ENCODE results near the gene PDZK1. TPM values are rescaled to one million over a fixed set of nuclear protein-coding genes. Genes with fewer than 3 reads are reported as not detected.
"Not testable (repeated sequence)": the region's sequence is repeated elsewhere in the genome, so short reads cannot be mapped to it uniquely, and the experiment has no call there.

Gene PDZK1
- total and polyA plus RNA-seq, 10 donors, result 0.26 to 0.63 (median 0.37) TPM; not detected in 4

DNA sequence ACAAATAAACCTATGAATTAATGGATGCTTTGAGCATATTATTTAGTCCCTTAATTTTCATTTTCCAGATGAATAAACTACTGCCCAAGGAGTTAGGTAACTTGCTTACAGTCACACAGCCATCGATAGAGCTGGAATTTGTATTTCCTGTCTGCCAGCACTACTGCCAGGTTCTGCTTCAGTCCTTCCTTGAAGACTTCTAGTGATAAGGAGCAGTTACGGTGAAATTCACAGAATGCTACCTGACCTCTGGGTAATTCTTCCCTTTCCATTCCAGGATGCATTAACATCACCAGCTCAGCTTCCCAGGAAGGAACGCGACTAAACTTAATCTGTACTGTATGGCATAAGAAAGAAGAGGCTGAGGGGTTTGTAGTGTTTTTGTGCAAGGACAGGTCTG lies 23.3 kb upstream of the PDZK1 start:
- H3K27ac ChIP-seq, result no peak overlapping the region
- no peak for DNase-seq
- TF ChIP-seq, protein P1, sequence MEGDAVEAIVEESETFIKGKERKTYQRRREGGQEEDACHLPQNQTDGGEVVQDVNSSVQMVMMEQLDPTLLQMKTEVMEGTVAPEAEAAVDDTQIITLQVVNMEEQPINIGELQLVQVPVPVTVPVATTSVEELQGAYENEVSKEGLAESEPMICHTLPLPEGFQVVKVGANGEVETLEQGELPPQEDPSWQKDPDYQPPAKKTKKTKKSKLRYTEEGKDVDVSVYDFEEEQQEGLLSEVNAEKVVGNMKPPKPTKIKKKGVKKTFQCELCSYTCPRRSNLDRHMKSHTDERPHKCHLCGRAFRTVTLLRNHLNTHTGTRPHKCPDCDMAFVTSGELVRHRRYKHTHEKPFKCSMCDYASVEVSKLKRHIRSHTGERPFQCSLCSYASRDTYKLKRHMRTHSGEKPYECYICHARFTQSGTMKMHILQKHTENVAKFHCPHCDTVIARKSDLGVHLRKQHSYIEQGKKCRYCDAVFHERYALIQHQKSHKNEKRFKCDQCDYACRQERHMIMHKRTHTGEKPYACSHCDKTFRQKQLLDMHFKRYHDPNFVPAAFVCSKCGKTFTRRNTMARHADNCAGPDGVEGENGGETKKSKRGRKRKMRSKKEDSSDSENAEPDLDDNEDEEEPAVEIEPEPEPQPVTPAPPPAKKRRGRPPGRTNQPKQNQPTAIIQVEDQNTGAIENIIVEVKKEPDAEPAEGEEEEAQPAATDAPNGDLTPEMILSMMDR (IDR thresholded peaks at IDR 0.05 in 8 of 11, conservative IDR thresholded peaks at IDR 0.05 in 3 of 11), result no peak
- no peak for TF ChIP-seq POLR2AphosphoS5 (IDR thresholded peaks at IDR 0.05)
- no peak for TF ChIP-seq POLR2A (IDR thresholded peaks at IDR 0.05)
- peaks cover 0 to 14% (median 6%) of the 10 kb centered on the region in 6 donors for H3K36me3 ChIP-seq
- H3K9me3 ChIP-seq, result no peaks in the 10 kb centered on the region
- WGBS, 5 donors, result 77 to 88% (median 82%) methylated on average over 4 of the region's 4 CpGs
- no peaks in the 10 kb centered on the region for H3K27me3 ChIP-seq (replicated peaks in 1 of 7)
- no peak overlapping the region for H3K4me3 ChIP-seq
- intact Hi-C loops (cut with DNase I; ENCODE audit: low total_unique reads), result no loop called here
- no peaks in the 10 kb centered on the region for H3K4me1 ChIP-seq

DNA sequence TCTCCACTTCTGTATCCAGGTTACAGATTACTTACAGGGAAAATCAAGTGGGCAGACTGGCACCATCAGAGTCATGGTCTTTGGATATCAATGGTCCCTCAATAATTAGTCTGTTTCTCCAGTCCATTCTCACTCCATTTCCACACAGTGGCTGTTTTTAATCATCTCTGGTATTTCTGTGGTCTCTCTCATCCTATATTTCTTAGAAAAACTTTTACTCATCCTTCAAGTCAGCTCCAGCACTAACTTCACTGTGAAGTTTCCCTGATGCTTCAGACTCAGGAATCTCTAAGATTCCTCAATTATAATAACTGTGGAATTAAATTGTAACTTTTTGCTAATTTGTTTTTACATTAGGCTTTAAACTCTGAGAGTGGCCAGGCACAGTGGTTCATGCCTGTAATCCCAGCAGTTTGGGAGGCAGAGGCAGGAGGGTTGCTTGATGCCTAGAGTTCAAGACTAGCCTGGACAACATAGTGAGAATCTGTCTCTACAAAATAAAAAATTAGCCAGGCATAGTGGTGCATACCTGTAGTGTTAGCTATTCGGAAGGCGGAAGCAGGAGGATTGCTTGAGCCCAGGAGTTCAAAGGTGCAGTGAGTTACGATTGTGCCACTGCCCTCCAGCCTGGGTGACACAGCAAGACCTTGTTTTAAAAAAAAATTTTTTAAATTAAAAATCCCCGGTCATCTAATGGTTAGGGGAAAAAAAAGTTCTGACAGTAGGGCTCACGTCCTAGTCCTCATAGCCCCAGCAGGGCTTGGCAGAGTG lies 22.7 kb upstream of the PDZK1 start:
- H3K4me1 ChIP-seq, result no peaks in the 10 kb centered on the region
- no peak overlapping the region for H3K4me3 ChIP-seq
- 93 to 98% (median 94%) methylated on average over 5 of the region's 5 CpGs for WGBS, 5 donors
- no peaks in the 10 kb centered on the region for H3K27me3 ChIP-seq (replicated peaks in 1 of 7)
- H3K36me3 ChIP-seq, result peaks cover 0 to 14% (median 6%) of the 10 kb centered on the region in 6 donors
- H3K9me3 ChIP-seq, result no peaks in the 10 kb centered on the region
- intact Hi-C loops (cut with DNase I; ENCODE audit: low total_unique reads), result no loop called here
- H3K27ac ChIP-seq, result no peak overlapping the region
- TF ChIP-seq POLR2A (IDR thresholded peaks at IDR 0.05) (no peak), POLR2AphosphoS5 (IDR thresholded peaks at IDR 0.05) (no peak)
- TF ChIP-seq, protein P1 (IDR thresholded peaks at IDR 0.05 in 8 of 11, conservative IDR thresholded peaks at IDR 0.05 in 3 of 11), result no peak
- no peak for DNase-seq

DNA sequence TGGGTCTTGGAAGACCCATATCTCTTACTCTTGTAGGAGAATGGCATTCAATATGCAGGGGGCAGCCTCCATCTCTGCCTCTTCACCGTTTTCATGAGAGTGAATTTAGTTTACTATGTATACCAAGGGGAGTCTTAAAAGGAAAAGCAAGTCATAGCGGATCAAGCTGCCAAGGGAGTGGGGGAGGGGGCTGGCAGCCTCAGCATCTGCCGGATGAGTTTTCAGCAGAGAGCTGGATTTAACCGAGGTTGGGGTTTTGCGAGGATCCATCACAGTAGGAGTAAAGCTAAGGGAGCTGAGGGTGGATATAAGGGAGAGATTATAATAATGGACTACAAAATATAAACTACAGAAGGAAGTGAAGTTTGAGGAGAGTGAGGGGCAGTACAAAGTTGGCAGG lies 22.0 kb upstream of the PDZK1 start:
- TF ChIP-seq POLR2A (IDR thresholded peaks at IDR 0.05) (no peak), POLR2AphosphoS5 (IDR thresholded peaks at IDR 0.05) (no peak)
- TF ChIP-seq, protein P1 (IDR thresholded peaks at IDR 0.05 in 8 of 11, conservative IDR thresholded peaks at IDR 0.05 in 3 of 11), result no peak
- Histone ChIP-seq H3K4me3 (no peak overlapping the region), H3K27me3 (replicated peaks in 1 of 7) (no peaks in the 10 kb centered on the region), H3K27ac (no peak overlapping the region), H3K9me3 (no peaks in the 10 kb centered on the region), H3K36me3 (peaks cover 0 to 14% (median 5%) of the 10 kb centered on the region in 6 donors), H3K4me1 (no peaks in the 10 kb centered on the region)
- 74 to 85% (median 82%) methylated on average over 5 of the region's 5 CpGs for WGBS, 5 donors
- no peak for DNase-seq
- intact Hi-C loops (cut with DNase I; ENCODE audit: low total_unique reads), result no loop called here

DNA sequence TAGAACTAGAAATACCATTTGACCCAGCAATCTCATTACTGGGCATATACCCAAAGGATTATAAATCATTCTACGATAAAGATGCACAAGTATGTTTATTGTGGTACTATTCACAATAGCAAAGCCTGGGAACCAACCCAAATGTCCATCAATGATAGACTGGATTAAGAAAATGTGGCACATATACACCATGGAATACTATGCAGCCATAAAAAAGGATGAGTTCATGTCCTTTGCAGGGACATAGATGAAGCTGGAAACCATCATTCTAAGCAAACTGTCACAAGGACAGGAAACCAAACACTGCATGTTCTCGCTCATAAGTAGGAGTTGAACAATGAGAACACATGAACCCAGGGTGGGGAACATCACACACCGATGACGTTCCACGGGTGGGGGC lies 19.0 kb upstream of the PDZK1 start:
- peaks cover 0 to 12% (median 5%) of the 10 kb centered on the region in 6 donors for H3K36me3 ChIP-seq
- H3K9me3 ChIP-seq; H3K4me3 ChIP-seq; intact Hi-C loops (cut with DNase I; ENCODE audit: low total_unique reads); DNase-seq; H3K4me1 ChIP-seq; H3K27ac ChIP-seq: not testable (repeated sequence)
- peaks cover 0 to 10% (median 0%) of the 10 kb centered on the region in 7 donors for H3K27me3 ChIP-seq (replicated peaks in 1 of 7)
- 90 to 94% (median 93%) methylated on average over 5 of the region's 5 CpGs for WGBS, 5 donors
